Erythroblast (primary cell): ENCODE results near the gene PSMB5.

ENCODE experiments used
- GATA1 ChIP-seq: IDR thresholded peaks from 2 replicates; pipeline ENCODE4 v1.6.1; 2011; ENCODE audit warnings: low read depth, mild to moderate bottlenecking, control low read depth, low read length, moderate library complexity
- POLR2A ChIP-seq: IDR thresholded peaks from 2 replicates; pipeline ENCODE4 v1.6.1; 2011; ENCODE audit warnings: mild to moderate bottlenecking, low read length

DNA sequence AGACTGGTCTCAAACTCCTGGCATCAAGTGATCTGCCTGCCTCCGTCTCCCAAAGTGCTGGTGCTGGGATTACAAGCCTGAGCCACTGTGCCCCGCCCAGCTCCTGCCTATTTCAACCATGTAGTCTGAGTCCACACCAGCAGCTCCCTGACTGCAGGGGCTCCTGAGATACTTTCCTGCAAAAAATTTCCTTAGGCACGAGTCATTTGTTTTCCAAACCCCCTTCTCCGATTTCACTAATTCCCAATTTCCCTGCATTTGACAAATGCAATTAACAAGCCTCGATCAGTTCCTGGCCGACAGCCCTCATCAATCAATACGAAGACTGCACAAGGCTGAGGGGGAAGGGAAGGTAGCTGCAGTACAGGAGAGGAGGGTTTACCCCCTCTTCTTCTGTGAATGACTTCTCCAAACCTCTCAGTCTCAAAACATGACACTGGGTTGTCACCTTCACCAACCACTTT lies 10.1 kb downstream of the PSMB5 start:
- no peak for TF ChIP-seq POLR2A
- TF ChIP-seq GATA1: no peak
